GM15510 (cell line): ENCODE measurements around the gene LPAR1.

Experiments
- POLR2A ChIP-seq: IDR thresholded peaks from 3 replicates; pipeline ENCODE4 v1.6.1; 2011; ENCODE audit warnings: borderline replicate concordance; ENCODE audit not compliant: insufficient read length; ENCODE audit errors: extremely low read depth

LPAR1 gene

GRCh38 chr9:111051400-111051799, 13.1 kb upstream of the LPAR1 start:
- TF ChIP-seq POLR2A, result no peak

- no peak for TF ChIP-seq POLR2A
Observed at GRCh38 chr9:111050819-111051218, 12.5 kb upstream of the LPAR1 start.

- TF ChIP-seq POLR2A, result no peak
Observed at GRCh38 chr9:111041902-111042301, 3.6 kb upstream of the LPAR1 start.

- TF ChIP-seq POLR2A, result no peak
Observed at GRCh38 chr9:111040494-111040893, 2.2 kb upstream of the LPAR1 start.

GRCh38 chr9:111039231-111039906, 1.1 kb upstream of the LPAR1 start:
- no peak for TF ChIP-seq POLR2A

GRCh38 chr9:111037708-111038330, 451 bp downstream of the LPAR1 start:
- no peak for TF ChIP-seq POLR2A

- TF ChIP-seq POLR2A, result no peak
Observed at GRCh38 chr9:111037356-111037707, 938 bp downstream of the LPAR1 start.

- TF ChIP-seq POLR2A, result no peak
Observed at GRCh38 chr9:111036946-111037345, 1.3 kb downstream of the LPAR1 start.

- TF ChIP-seq POLR2A, result no peak
Observed at GRCh38 chr9:111036429-111036789, 1.9 kb downstream of the LPAR1 start.

- TF ChIP-seq POLR2A, result no peak
Observed at GRCh38 chr9:111035543-111036428, 2.5 kb downstream of the LPAR1 start.

GRCh38 chr9:111034898-111035539, 3.3 kb downstream of the LPAR1 start:
- TF ChIP-seq POLR2A, result no peak

GRCh38 chr9:111034170-111034897, 3.9 kb downstream of the LPAR1 start:
- no peak for TF ChIP-seq POLR2A

- no peak for TF ChIP-seq POLR2A
Observed at GRCh38 chr9:111030492-111030891, 7.8 kb downstream of the LPAR1 start.

- no peak for TF ChIP-seq POLR2A
Observed at GRCh38 chr9:111029260-111029659, 9.0 kb downstream of the LPAR1 start.
